ENCODE results near the gene ICAM5. TPM values are rescaled to one million over a fixed set of nuclear protein-coding genes. Genes with fewer than 3 reads are reported as not detected.
A peak's percentile ranks its signal among the peaks of the same experiment; 100 is the strongest.

The ICAM5 gene
- total RNA-seq, 1 donor from 2014 or later = 5.7 TPM

DNA sequence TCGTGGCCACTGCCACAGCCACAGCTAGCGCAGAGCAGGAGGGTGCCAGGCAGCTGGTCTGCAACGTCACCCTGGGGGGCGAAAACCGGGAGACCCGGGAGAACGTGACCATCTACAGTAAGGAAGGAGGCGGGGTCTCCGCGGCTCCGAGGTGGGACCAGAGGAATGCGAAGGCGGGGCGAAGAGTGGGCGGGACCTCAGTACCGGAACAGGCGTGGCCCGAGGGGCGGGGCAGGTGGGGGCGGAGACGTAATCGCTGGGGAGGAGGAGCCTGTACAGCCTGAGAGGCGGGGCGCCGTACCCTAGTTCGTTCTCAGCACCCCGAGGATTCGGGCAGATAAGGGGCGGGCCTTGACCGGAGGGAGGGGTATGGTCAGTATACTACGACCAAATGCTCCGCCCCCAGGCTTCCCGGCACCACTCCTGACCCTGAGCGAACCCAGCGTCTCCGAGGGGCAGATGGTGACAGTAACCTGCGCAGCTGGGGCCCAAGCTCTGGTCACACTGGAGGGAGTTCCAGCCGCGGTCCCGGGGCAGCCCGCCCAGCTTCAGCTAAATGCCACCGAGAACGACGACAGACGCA is 2.5 kb downstream of the ICAM5 start:
- peak overlapping the region; percentile 70 for H3K4me3 Mint-ChIP-seq
- no peaks in the 10 kb centered on the region for H3K9me3 Mint-ChIP-seq
- no peaks in the 10 kb centered on the region for H3K36me3 Mint-ChIP-seq
- H3K27ac Mint-ChIP-seq = no peak overlapping the region
- peaks cover 42% of the 10 kb centered on the region for H3K4me1 Mint-ChIP-seq
- peak; percentile 73 to 86 for DNase-seq (ENCODE audit: low spot score in 2 of 2, unreplicated experiment in 2 of 2)
- peaks cover 96% of the 10 kb centered on the region for H3K27me3 Mint-ChIP-seq (ENCODE audit: low read depth)
- TF ChIP-seq CTCF (IDR thresholded peaks at IDR 0.05; ENCODE audit: unreplicated experiment) = no peak

DNA sequence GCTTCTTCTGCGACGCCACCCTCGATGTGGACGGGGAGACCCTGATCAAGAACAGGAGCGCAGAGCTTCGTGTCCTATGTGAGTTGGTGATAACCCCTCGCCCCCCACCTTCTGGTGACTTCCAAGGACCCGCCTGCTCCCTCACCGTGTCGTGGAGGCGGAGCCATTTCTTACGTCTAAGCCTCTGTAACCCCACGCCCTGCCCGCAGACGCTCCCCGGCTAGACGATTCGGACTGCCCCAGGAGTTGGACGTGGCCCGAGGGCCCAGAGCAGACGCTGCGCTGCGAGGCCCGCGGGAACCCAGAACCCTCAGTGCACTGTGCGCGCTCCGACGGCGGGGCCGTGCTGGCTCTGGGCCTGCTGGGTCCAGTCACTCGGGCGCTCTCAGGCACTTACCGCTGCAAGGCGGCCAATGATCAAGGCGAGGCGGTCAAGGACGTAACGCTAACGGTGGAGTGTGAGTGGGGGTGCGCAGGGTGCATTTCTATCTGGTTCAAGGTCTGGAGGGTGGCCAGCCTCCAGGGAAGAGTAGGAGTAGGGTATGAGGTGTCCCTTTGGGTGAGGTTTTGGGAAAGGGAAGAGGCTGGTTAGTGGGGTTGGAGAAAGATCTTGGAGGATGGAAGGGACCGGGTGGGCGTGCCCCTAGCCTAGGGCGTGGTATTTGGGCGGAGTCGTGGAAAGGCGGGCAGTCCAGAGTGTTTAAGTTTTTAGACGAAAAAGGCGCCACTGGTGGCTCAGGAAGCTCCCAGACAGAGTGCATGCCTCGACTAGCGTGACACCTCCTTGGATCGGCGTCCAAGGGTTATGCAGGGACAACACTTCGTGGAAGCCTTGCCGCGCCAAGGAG is 3.3 kb downstream of the ICAM5 start:
- no peak for TF ChIP-seq CTCF (IDR thresholded peaks at IDR 0.05; ENCODE audit: unreplicated experiment)
- H3K4me1 Mint-ChIP-seq = peaks cover 40% of the 10 kb centered on the region
- H3K9me3 Mint-ChIP-seq = no peaks in the 10 kb centered on the region
- peak overlapping the region; percentile 70 for H3K4me3 Mint-ChIP-seq
- no peaks in the 10 kb centered on the region for H3K36me3 Mint-ChIP-seq
- no peak for DNase-seq (ENCODE audit: low spot score in 2 of 2, unreplicated experiment in 2 of 2)
- peaks cover 95% of the 10 kb centered on the region for H3K27me3 Mint-ChIP-seq (ENCODE audit: low read depth)
- H3K27ac Mint-ChIP-seq = no peak overlapping the region

DNA sequence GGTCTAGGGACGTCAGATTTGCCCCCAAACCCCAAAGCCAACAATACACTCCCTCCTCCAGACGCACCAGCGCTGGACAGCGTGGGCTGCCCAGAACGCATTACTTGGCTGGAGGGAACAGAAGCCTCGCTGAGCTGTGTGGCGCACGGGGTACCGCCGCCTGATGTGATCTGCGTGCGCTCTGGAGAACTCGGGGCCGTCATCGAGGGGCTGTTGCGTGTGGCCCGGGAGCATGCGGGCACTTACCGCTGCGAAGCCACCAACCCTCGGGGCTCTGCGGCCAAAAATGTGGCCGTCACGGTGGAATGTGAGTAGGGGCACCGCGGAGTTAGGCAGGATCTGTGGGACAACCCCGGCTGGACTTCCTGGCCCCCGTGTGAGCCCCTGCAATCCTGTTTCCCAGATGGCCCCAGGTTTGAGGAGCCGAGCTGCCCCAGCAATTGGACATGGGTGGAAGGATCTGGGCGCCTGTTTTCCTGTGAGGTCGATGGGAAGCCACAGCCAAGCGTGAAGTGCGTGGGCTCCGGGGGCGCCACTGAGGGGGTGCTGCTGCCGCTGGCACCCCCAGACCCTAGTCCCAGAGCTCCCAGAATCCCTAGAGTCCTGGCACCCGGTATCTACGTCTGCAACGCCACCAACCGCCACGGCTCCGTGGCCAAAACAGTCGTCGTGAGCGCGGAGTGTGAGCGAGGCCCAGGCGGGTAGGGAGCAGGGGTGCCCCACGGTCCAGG is 4.0 kb downstream of the ICAM5 start:
- H3K27ac Mint-ChIP-seq = no peak overlapping the region
- H3K4me3 Mint-ChIP-seq = no peak overlapping the region
- DNase-seq (ENCODE audit: low spot score in 2 of 2, unreplicated experiment in 2 of 2) = no peak

DNA sequence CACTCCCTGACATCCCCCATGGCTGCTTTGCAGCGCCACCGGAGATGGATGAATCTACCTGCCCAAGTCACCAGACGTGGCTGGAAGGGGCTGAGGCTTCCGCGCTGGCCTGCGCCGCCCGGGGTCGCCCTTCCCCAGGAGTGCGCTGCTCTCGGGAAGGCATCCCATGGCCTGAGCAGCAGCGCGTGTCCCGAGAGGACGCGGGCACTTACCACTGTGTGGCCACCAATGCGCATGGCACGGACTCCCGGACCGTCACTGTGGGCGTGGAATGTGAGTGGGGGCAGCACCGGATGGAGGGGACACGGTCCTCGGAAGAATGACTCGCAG is 4.6 kb downstream of the ICAM5 start:
- H3K36me3 Mint-ChIP-seq = no peaks in the 10 kb centered on the region
- TF ChIP-seq CTCF (IDR thresholded peaks at IDR 0.05; ENCODE audit: unreplicated experiment) = no peak
- H3K9me3 Mint-ChIP-seq = no peaks in the 10 kb centered on the region
- no peak overlapping the region for H3K4me3 Mint-ChIP-seq
- peaks cover 86% of the 10 kb centered on the region for H3K27me3 Mint-ChIP-seq (ENCODE audit: low read depth)
- H3K4me1 Mint-ChIP-seq = peaks cover 34% of the 10 kb centered on the region
- H3K27ac Mint-ChIP-seq = no peak overlapping the region
- no peak for DNase-seq (ENCODE audit: low spot score in 2 of 2, unreplicated experiment in 2 of 2)

More for the DNA sequence above, 4.0 kb downstream of the ICAM5 start:
- H3K27me3 Mint-ChIP-seq (ENCODE audit: low read depth) = peaks cover 89% of the 10 kb centered on the region
- no peaks in the 10 kb centered on the region for H3K9me3 Mint-ChIP-seq
- peaks cover 36% of the 10 kb centered on the region for H3K4me1 Mint-ChIP-seq
- H3K36me3 Mint-ChIP-seq = no peaks in the 10 kb centered on the region
- TF ChIP-seq CTCF (IDR thresholded peaks at IDR 0.05; ENCODE audit: unreplicated experiment) = no peak

DNA sequence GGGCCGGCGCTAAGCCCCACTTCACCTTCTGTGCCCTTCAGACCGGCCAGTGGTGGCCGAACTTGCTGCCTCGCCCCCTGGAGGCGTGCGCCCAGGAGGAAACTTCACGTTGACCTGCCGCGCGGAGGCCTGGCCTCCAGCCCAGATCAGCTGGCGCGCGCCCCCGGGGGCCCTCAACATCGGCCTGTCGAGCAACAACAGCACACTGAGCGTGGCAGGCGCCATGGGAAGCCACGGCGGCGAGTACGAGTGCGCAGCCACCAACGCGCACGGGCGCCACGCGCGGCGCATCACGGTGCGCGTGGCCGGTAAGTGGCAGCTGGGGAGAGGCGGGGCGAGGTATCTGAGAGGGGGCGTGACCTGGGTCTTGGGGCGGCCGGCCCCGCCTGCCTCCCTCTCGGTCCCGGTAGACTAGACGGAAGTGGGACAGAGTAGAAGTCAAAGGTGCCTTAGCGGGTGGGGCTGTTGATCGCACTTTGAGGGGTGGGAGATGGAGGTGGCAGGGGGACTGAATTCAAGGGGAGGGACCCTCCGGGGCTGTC is 5.6 kb downstream of the ICAM5 start:
- Mint-ChIP-seq H3K27ac (peak overlapping the region; percentile 6), H3K4me3 (peak overlapping the region; percentile 47), H3K27me3 (ENCODE audit: low read depth) (peaks cover 84% of the 10 kb centered on the region), H3K36me3 (no peaks in the 10 kb centered on the region), H3K4me1 (peaks cover 31% of the 10 kb centered on the region), H3K9me3 (no peaks in the 10 kb centered on the region)
- TF ChIP-seq CTCF (IDR thresholded peaks at IDR 0.05; ENCODE audit: unreplicated experiment) = no peak
- DNase-seq (ENCODE audit: low spot score in 2 of 2, unreplicated experiment in 2 of 2) = no peak

Measured in mesothelial cell of epicardium (in vitro differentiated cells).